H9 (cell line): ENCODE data around the gene DIP2A. TPM values are rescaled to one million over a fixed set of nuclear protein-coding genes. Genes with fewer than 3 reads are reported as not detected.

Experiments used
- DNase-seq: peaks from one replicate; pipeline ENCODE4 v3.0.0-alpha.2; 2017
- H2AFZ ChIP-seq: one replicate; pipeline ENCODE4 v1.6.1; 2013; ENCODE audit warnings: mild to moderate bottlenecking, low read length, control low read depth, moderate library complexity
- H2AK5ac ChIP-seq: 2 replicates; pipeline ENCODE4 v1.6.1; 2013; ENCODE audit warnings: low read length, control low read depth, mixed read lengths; ENCODE audit not compliant: insufficient read length
- H2BK120ac ChIP-seq: one replicate; pipeline ENCODE4 v1.6.1; 2013; ENCODE audit warnings: low read depth, mild to moderate bottlenecking, low read length, control low read depth, inconsistent platforms; ENCODE audit not compliant: poor library complexity, severe bottlenecking
- H2BK12ac ChIP-seq: 2 replicates; pipeline ENCODE4 v1.6.1; 2013; ENCODE audit warnings: low read length, control low read depth, mixed read lengths, low read depth; ENCODE audit not compliant: insufficient read length
- H2BK15ac ChIP-seq: 2 replicates; pipeline ENCODE4 v1.6.1; 2013; ENCODE audit warnings: low read depth, low read length, control low read depth
- H2BK20ac ChIP-seq: one replicate; pipeline ENCODE4 v1.6.1; 2013; ENCODE audit warnings: low read depth, mild to moderate bottlenecking, low read length, control low read depth, inconsistent platforms; ENCODE audit not compliant: poor library complexity, severe bottlenecking
- H2BK5ac ChIP-seq: 2 replicates; pipeline ENCODE4 v1.6.1; 2013; ENCODE audit warnings: low read length, control low read depth, mixed read lengths; ENCODE audit not compliant: insufficient read length
- H3K14ac ChIP-seq: 2 replicates; pipeline ENCODE4 v1.6.1; 2013; ENCODE audit warnings: low read length, control low read depth; ENCODE audit not compliant: insufficient read depth
- H3K18ac ChIP-seq: 2 replicates; pipeline ENCODE4 v1.6.1; 2013; ENCODE audit warnings: low read depth, mild to moderate bottlenecking, mixed read lengths, low read length, control low read depth; ENCODE audit not compliant: insufficient read length
- H3K23ac ChIP-seq: 2 replicates; pipeline ENCODE4 v1.6.1; 2013; ENCODE audit warnings: low read length, control low read depth, mixed read lengths, low read depth; ENCODE audit not compliant: insufficient read length
- H3K23me2 ChIP-seq: 2 replicates; pipeline ENCODE4 v1.6.1; 2013; ENCODE audit warnings: low read depth, mild to moderate bottlenecking, mixed read lengths, low read length, control low read depth; ENCODE audit not compliant: insufficient read length, poor library complexity, severe bottlenecking
- H3K27ac ChIP-seq: 2 replicates; pipeline ENCODE4 v1.5.1; 2013; ENCODE audit warnings: low read length, control low read depth, mixed read lengths, low read depth; ENCODE audit not compliant: insufficient read length
- H3K27me3 ChIP-seq: 2 replicates; pipeline ENCODE4 v1.6.1; 2013; ENCODE audit warnings: low read length, control low read depth, inconsistent platforms; ENCODE audit not compliant: insufficient read depth
- H3K4ac ChIP-seq: 2 replicates; pipeline ENCODE4 v1.6.1; 2013; ENCODE audit warnings: low read depth, mild to moderate bottlenecking, control low read depth, inconsistent platforms, low read length, moderate library complexity
- H3K4me1 ChIP-seq: 2 replicates; pipeline ENCODE4 v1.6.1; 2013; ENCODE audit warnings: low read length, control low read depth, inconsistent platforms; ENCODE audit not compliant: insufficient read depth
- H3K4me2 ChIP-seq: 2 replicates; pipeline ENCODE4 v1.6.1; 2013; ENCODE audit warnings: low read length, control low read depth, mixed read lengths; ENCODE audit not compliant: insufficient read length, insufficient read depth
- H3K56ac ChIP-seq: 2 replicates; pipeline ENCODE4 v1.6.1; 2013; ENCODE audit warnings: low read depth, mild to moderate bottlenecking, mixed read lengths, low read length, control low read depth; ENCODE audit not compliant: insufficient read length
- H3K79me1 ChIP-seq: 2 replicates; pipeline ENCODE4 v1.6.1; 2013; ENCODE audit warnings: low read depth, mild to moderate bottlenecking, moderate library complexity, low read length, control low read depth, inconsistent platforms; ENCODE audit not compliant: insufficient read depth, poor library complexity, severe bottlenecking
- H3K79me2 ChIP-seq: 2 replicates; pipeline ENCODE4 v1.6.1; 2013; ENCODE audit warnings: low read length, control low read depth, inconsistent platforms; ENCODE audit not compliant: insufficient read depth
- H3K9ac ChIP-seq: 2 replicates; pipeline ENCODE4 v1.6.1; 2013; ENCODE audit warnings: low read length, control low read depth, mixed read lengths; ENCODE audit not compliant: insufficient read length; ENCODE audit errors: extremely low read depth
- H3K9me3 ChIP-seq: one replicate; pipeline ENCODE4 v1.6.1; 2013; ENCODE audit warnings: low read depth, low read length, inconsistent platforms; ENCODE audit not compliant: control insufficient read depth
- H3T11ph ChIP-seq: one replicate; pipeline ENCODE4 v1.6.1; 2013; ENCODE audit warnings: mild to moderate bottlenecking, low read length, control low read depth, inconsistent platforms
- H4K20me1 ChIP-seq: one replicate; pipeline ENCODE4 v1.6.1; 2013; ENCODE audit not compliant: control insufficient read depth, insufficient read length, insufficient read depth
- H4K5ac ChIP-seq: 2 replicates; pipeline ENCODE4 v1.6.1; 2013; ENCODE audit warnings: low read depth, mild to moderate bottlenecking, mixed read lengths, low read length, control low read depth; ENCODE audit not compliant: insufficient read length
- H4K8ac ChIP-seq: replicated peaks from 2 replicates; pipeline ENCODE4 v1.6.1; 2013; ENCODE audit warnings: low read length, control low read depth, mixed read lengths, low read depth; ENCODE audit not compliant: insufficient read length
- H4K91ac ChIP-seq: 2 replicates; pipeline ENCODE4 v1.6.1; 2013; ENCODE audit warnings: low read depth, mild to moderate bottlenecking, moderate library complexity, mixed read lengths, low read length, control low read depth; ENCODE audit not compliant: insufficient read length
- H3K27ac Mint-ChIP-seq, 3 experiments: 2 replicates in 2 of 3; 3 replicates in 1 of 3; pipeline ENCODE4 v1.8.0; 2020 to 2021; ENCODE audit warnings: mixed read lengths in 3 of 3, mild to moderate bottlenecking in 1 of 3, moderate library complexity in 1 of 3
- H3K27me3 Mint-ChIP-seq: 2 replicates; pipeline ENCODE4 v1.8.0; 2021; ENCODE audit warnings: low read depth, mild to moderate bottlenecking, moderate library complexity, mixed read lengths
- H3K36me3 Mint-ChIP-seq, 3 experiments: 2 replicates in 2 of 3; 3 replicates in 1 of 3; pipeline ENCODE4 v1.8.0; 2020 to 2021; ENCODE audit warnings: low read depth in 3 of 3, mixed read lengths in 3 of 3; ENCODE audit not compliant: insufficient read depth in 1 of 3
- H3K4me1 Mint-ChIP-seq, 2 experiments: 2 replicates each; pipeline ENCODE4 v1.8.0; 2020; ENCODE audit warnings: mixed read lengths in 2 of 2
- H3K4me3 Mint-ChIP-seq, 2 experiments: 2 replicates in 1 of 2; 3 replicates in 1 of 2; pipeline ENCODE4 v1.8.0; 2020 to 2021; ENCODE audit warnings: mild to moderate bottlenecking in 2 of 2, mixed read lengths in 2 of 2, moderate library complexity in 1 of 2
- H3K9me3 Mint-ChIP-seq, 2 experiments: 2 replicates in 1 of 2; 3 replicates in 1 of 2; pipeline ENCODE4 v1.8.0; 2020; ENCODE audit warnings: mild to moderate bottlenecking in 2 of 2, mixed read lengths in 2 of 2, moderate library complexity in 1 of 2
- CTCF ChIP-seq: fragments of 200-600 bp; sonication (generic); conservative IDR thresholded peaks from 3 replicates; pipeline ENCODE4 v1.8.0; 2021; ENCODE audit warnings: antibody characterized with exemption, mild to moderate bottlenecking
- WGBS: extraction: QIAGEN DNeasy Blood & Tissue Kit; methylation state at CpG from one replicate; pipeline ENCODE4 v1.1.7; 2013; ENCODE audit warnings: missing lambda C conversion rate, low lambda C conversion rate, mixed read lengths; ENCODE audit not compliant: insufficient read length; ENCODE audit errors: extremely low coverage; 5-methylcytosine and 5-hydroxymethylcytosine counted together
- total RNA-seq: library from RNA; stranded (reverse); gene quantifications from 2 replicates; pipeline ENCODE4 v1.2.1, GENCODE V29; 2021

Gene DIP2A
- total RNA-seq, 1 experiment from 2014 or later: 25.2 TPM

- no peaks in the 10 kb centered on the region for H3K9me3 ChIP-seq
- H2AFZ ChIP-seq: no peak overlapping the region
- H3K27me3 Mint-ChIP-seq: peaks cover 15% of the 10 kb centered on the region
- no peak overlapping the region for H2BK12ac ChIP-seq
- H3K9ac ChIP-seq: no peak overlapping the region
- no peaks in the 10 kb centered on the region for H3K23me2 ChIP-seq
- H3K4me1 ChIP-seq: no peaks in the 10 kb centered on the region
- H3K27me3 ChIP-seq: no peaks in the 10 kb centered on the region
- H2AK5ac ChIP-seq: no peak overlapping the region
- H3K27ac ChIP-seq: no peak overlapping the region
- no peak overlapping the region for H2BK15ac ChIP-seq
- H3K79me1 ChIP-seq: no peaks in the 10 kb centered on the region
- H3T11ph ChIP-seq: no peak overlapping the region
- H4K5ac ChIP-seq: no peak overlapping the region
- WGBS: no CpG with 5 or more reads among the region's 6 CpGs
- no peak overlapping the region for H2BK120ac ChIP-seq
- no peak overlapping the region for H2BK20ac ChIP-seq
- no peak overlapping the region for H3K14ac ChIP-seq
- peaks cover 8 to 24% of the 10 kb centered on the region in 2 experiments; a peak in 4 of 5 replicates for H3K9me3 Mint-ChIP-seq
- no peak overlapping the region for H3K56ac ChIP-seq
- H3K4me1 Mint-ChIP-seq: peaks cover 3 to 4% of the 10 kb centered on the region in 2 experiments
- no peaks in the 10 kb centered on the region for H3K36me3 Mint-ChIP-seq
- H3K4ac ChIP-seq: no peak overlapping the region
- no peak for DNase-seq
- H4K20me1 ChIP-seq: no peaks in the 10 kb centered on the region
- H3K4me3 Mint-ChIP-seq: no peak overlapping the region
- no peak overlapping the region for H3K4me2 ChIP-seq
- H3K18ac ChIP-seq: no peak overlapping the region
- H3K27ac Mint-ChIP-seq: no peak overlapping the region
- no peak overlapping the region for H2BK5ac ChIP-seq
- H4K91ac ChIP-seq: no peak overlapping the region
- no peak for TF ChIP-seq CTCF
- no peaks in the 10 kb centered on the region for H3K79me2 ChIP-seq
- no peak overlapping the region for H4K8ac ChIP-seq
- H3K23ac ChIP-seq: no peak overlapping the region
Measured at GRCh38 chr21:46610018-46610701, 151.5 kb downstream of the DIP2A start.
